SK-N-SH (cell line): ENCODE measurements around the gene GSTA1. TPM values are rescaled to one million over a fixed set of nuclear protein-coding genes. Genes with fewer than 3 reads are reported as not detected.

Experiments
- CTCF ChIA-PET: fragments of 300-600, 350-600 bp; formaldehyde crosslinking; extraction: SDS; loops from one replicate; lab custom pipeline; 2021; lab: Yijun Ruan, JAX
- POLR2A ChIA-PET: fragments of 350-600 bp; sonication (Branson Sonifier 250); formaldehyde crosslinking; extraction: SDS; loops from one replicate; lab custom pipeline; 2020; ENCODE audit warnings: antibody characterized with exemption, inconsistent platforms; lab: Yijun Ruan, JAX
- DNase-seq: peaks from one replicate; pipeline ENCODE4 v3.0.0; 2012
- H2AFZ ChIP-seq: fragments of 200-600 bp; sonication (generic); 2 replicates; pipeline ENCODE4 v1.8.1; 2016; ENCODE audit warnings: antibody characterized with exemption, mild to moderate bottlenecking, low read depth
- H3F3A ChIP-seq: fragments of 200-600 bp; sonication (generic); replicated peaks from 2 replicates; pipeline ENCODE3; 2016; ENCODE audit warnings: antibody characterized with exemption, mild to moderate bottlenecking; ENCODE audit not compliant: insufficient read depth
- H3K27ac ChIP-seq, 2 experiments: fragments of 200-500 bp in 1 of 2; fragments of 200-600 bp in 1 of 2; sonication (Bioruptor generic) in 1 of 2; sonication (generic), shearing (Covaris generic) in 1 of 2; 2 replicates each; pipeline versions ENCODE4 v1.5.1 to v1.6.1; 2014 to 2016; ENCODE audit warnings: low read depth in 2 of 2, inconsistent platforms in 1 of 2, low read length in 1 of 2, mild to moderate bottlenecking in 1 of 2, mixed read lengths in 1 of 2
- H3K27me3 ChIP-seq: fragments of 200-600 bp; sonication (generic), shearing (Covaris generic); 2 replicates; pipeline ENCODE4 v1.6.1; 2016; ENCODE audit warnings: mixed run types; ENCODE audit not compliant: insufficient read depth
- H3K36me3 ChIP-seq, 2 experiments: fragments of 200-500 bp in 1 of 2; fragments of 200-600 bp in 1 of 2; sonication (Bioruptor generic) in 1 of 2; sonication (generic) in 1 of 2; replicated peaks in 1 of 2; 2 replicates each; pipeline versions ENCODE3 to v1.5.1; 2014 to 2016; ENCODE audit warnings: low read length in 1 of 2, mild to moderate bottlenecking in 1 of 2; ENCODE audit not compliant: insufficient read depth in 2 of 2, control insufficient read depth in 1 of 2
- H3K4me1 ChIP-seq, 2 experiments: fragments of 200-500 bp in 1 of 2; fragments of 200-600 bp in 1 of 2; sonication (Bioruptor generic) in 1 of 2; sonication (generic), shearing (Covaris generic) in 1 of 2; 2 replicates each; pipeline versions ENCODE4 v1.5.1 to v1.6.1; 2014 to 2016; ENCODE audit warnings: low read depth in 1 of 2, low read length in 1 of 2, mixed run types in 1 of 2; ENCODE audit not compliant: insufficient read depth in 2 of 2, control insufficient read depth in 1 of 2
- H3K4me2 ChIP-seq: fragments of 200-600 bp; sonication (generic), shearing (Covaris generic); 2 replicates; pipeline ENCODE4 v1.6.1; 2017; ENCODE audit warnings: mixed run types
- H3K4me3 ChIP-seq, 2 experiments: fragments of 200-500 bp in 1 of 2; fragments of 200-600 bp in 1 of 2; sonication (Bioruptor generic) in 1 of 2; sonication (generic), shearing (Covaris generic) in 1 of 2; 2 replicates each; pipeline versions ENCODE4 v1.5.1 to v1.8.1; 2014 to 2016; ENCODE audit warnings: low read depth in 2 of 2, inconsistent platforms in 1 of 2, low read length in 1 of 2, mild to moderate bottlenecking in 1 of 2, mixed read lengths in 1 of 2, moderate library complexity in 1 of 2
- H3K79me2 ChIP-seq: fragments of 200-600 bp; sonication (generic); 2 replicates; pipeline ENCODE4 v1.8.1; 2017; ENCODE audit warnings: mild to moderate bottlenecking; ENCODE audit not compliant: insufficient read depth
- H3K9ac ChIP-seq: fragments of 200-600 bp; sonication (generic); 2 replicates; pipeline ENCODE4 v1.6.1; 2017; ENCODE audit warnings: mixed run types
- H3K9me2 ChIP-seq: fragments of 200-600 bp; sonication (generic); 2 replicates; pipeline ENCODE4 v1.6.1; 2017; ENCODE audit warnings: mixed run types
- H3K9me3 ChIP-seq: fragments of 200-600 bp; sonication (generic); 2 replicates; pipeline ENCODE4 v1.6.1; 2017; ENCODE audit warnings: mixed run types, mild to moderate bottlenecking, moderate library complexity
- H4K20me1 ChIP-seq: fragments of 200-600 bp; sonication (generic); 2 replicates; pipeline ENCODE4 v1.6.1; 2017; ENCODE audit warnings: mild to moderate bottlenecking, mixed run types; ENCODE audit not compliant: insufficient read depth
- CHD2 ChIP-seq: fragments of 150-350 bp; IDR thresholded peaks from 2 replicates; pipeline ENCODE4 v1.6.1; 2018; ENCODE audit warnings: low read length; ENCODE audit not compliant: partially characterized antibody
- EP300 ChIP-seq, 2 experiments: IDR thresholded peaks; 2 replicates each; pipeline versions ENCODE4 v1.4.0 to v1.6.1; 2012; ENCODE audit warnings: borderline replicate concordance in 1 of 2, low read depth in 1 of 2, low read length in 1 of 2
- FOXJ3 ChIP-seq: sonication (generic); formaldehyde crosslinking; IDR thresholded peaks from 2 replicates; pipeline ENCODE4 v1.5.1; 2020; ENCODE audit warnings: mild to moderate bottlenecking, missing genetic modification reagents
- GABPA ChIP-seq: IDR thresholded peaks from 2 replicates; pipeline ENCODE4 v1.4.0; 2012; ENCODE audit warnings: low read depth, mild to moderate bottlenecking
- IRF3 ChIP-seq: fragments of 150-350 bp; IDR thresholded peaks from 2 replicates; pipeline ENCODE4 v1.6.1; 2016; ENCODE audit warnings: mild to moderate bottlenecking, low read depth, low read length
- JUND ChIP-seq: IDR thresholded peaks from 2 replicates; pipeline ENCODE4 v1.4.0; 2012
- MAX ChIP-seq: IDR thresholded peaks from 2 replicates; pipeline ENCODE4 v1.4.0; 2012; ENCODE audit warnings: low read depth
- MEF2A ChIP-seq: IDR thresholded peaks from 2 replicates; pipeline ENCODE4 v1.4.0; 2012; ENCODE audit warnings: low read depth, borderline replicate concordance
- NFIC ChIP-seq: IDR thresholded peaks from 2 replicates; pipeline ENCODE4 v1.4.0; 2012; ENCODE audit warnings: borderline replicate concordance
- NRF1 ChIP-seq: IDR thresholded peaks from 2 replicates; pipeline ENCODE4 v1.6.1; 2012; ENCODE audit warnings: low read depth, mild to moderate bottlenecking, low read length
- POLR2AphosphoS5 ChIP-seq: IDR thresholded peaks from 2 replicates; pipeline ENCODE4 v1.6.1; 2012; ENCODE audit warnings: low read depth, low read length
- RAD21 ChIP-seq: IDR thresholded peaks from 2 replicates; pipeline ENCODE4 v1.6.1; 2012; ENCODE audit warnings: mild to moderate bottlenecking, low read length
- RCOR1 ChIP-seq: fragments of 150-350 bp; IDR thresholded peaks from 2 replicates; pipeline ENCODE4 v1.6.1; 2017; ENCODE audit warnings: antibody characterized with exemption, low read length
- REST ChIP-seq: IDR thresholded peaks from 2 replicates; pipeline ENCODE4 v1.6.1; 2012; ENCODE audit warnings: mild to moderate bottlenecking, low read depth, low read length, moderate library complexity
- SIN3A ChIP-seq: IDR thresholded peaks from 2 replicates; pipeline ENCODE4 v1.6.1; 2012; ENCODE audit warnings: low read depth, mild to moderate bottlenecking, low read length, moderate library complexity, borderline replicate concordance
- SMC3 ChIP-seq: IDR thresholded peaks from 2 replicates; pipeline ENCODE4 v1.6.1; 2012; ENCODE audit warnings: low read depth, low read length, improper control_type of control experiment
- TAF1 ChIP-seq: IDR thresholded peaks from 2 replicates; pipeline ENCODE4 v1.6.1; 2012; ENCODE audit warnings: low read depth, mild to moderate bottlenecking, low read length, moderate library complexity, borderline replicate concordance
- TEAD4 ChIP-seq: IDR thresholded peaks from 2 replicates; pipeline ENCODE4 v1.4.0; 2012; ENCODE audit warnings: mild to moderate bottlenecking, borderline replicate concordance; ENCODE audit not compliant: insufficient read depth
- YY1 ChIP-seq: IDR thresholded peaks from 2 replicates; pipeline ENCODE4 v1.4.0; 2012; ENCODE audit warnings: low read depth, mild to moderate bottlenecking
- WGBS: methylation state at CpG from one replicate; pipeline ENCODE4 v1.1.6; 2017; ENCODE audit warnings: low lambda C conversion rate; 5-methylcytosine and 5-hydroxymethylcytosine counted together
- polyA plus RNA-seq, 3 experiments: library from polyadenylated mRNA; depleted of rRNA; stranded (reverse); fragments of >200 nt; gene quantifications; 2 replicates each; pipeline ENCODE4 v1.2.3, GENCODE V29; 2012

The GSTA1 gene
- polyA plus RNA-seq, 1 of the 3 experiments (the other 2 are of a cell fraction), result not detected

GRCh38 chr6:52840763-52841585 is 37.4 kb upstream of the GSTA1 start, which contains the start of gene GSTA5:
Gene GSTA5, minus strand, starts transcription at chr6:52840813.
- WGBS, result 21% methylated on average over 5 of the region's 5 CpGs
- no peak within 1 kb of the TSS for H3K4me3 ChIP-seq
- CTCF ChIA-PET, result no interaction called here
- H3K4me2 ChIP-seq, result no peak within 1 kb of the TSS
- peaks cover 20% of the 10 kb centered on the region; the same call in 1 of the 2 replicates for H3K27me3 ChIP-seq
- DNase-seq, result no peak
- no peak within 1 kb of the TSS for H2AFZ ChIP-seq
- no peaks in the 10 kb centered on the region for H3K36me3 ChIP-seq
- no peak within 1 kb of the TSS for H3K27ac ChIP-seq
- H3K9ac ChIP-seq, result no peak within 1 kb of the TSS
- no peaks in the 10 kb centered on the region for H3F3A ChIP-seq
- H3K4me1 ChIP-seq, result no peaks in the 10 kb centered on the region
- no peaks in the 10 kb centered on the region for H3K79me2 ChIP-seq
- no peak for TF ChIP-seq MAX
- TF ChIP-seq EP300 (IDR thresholded peaks at IDR 0.05; ENCODE audit: borderline replicate concordance in 1 of 2, low read depth in 1 of 2, low read length in 1 of 2), result no peak
- TF ChIP-seq MEF2A, result no peak
- TF ChIP-seq CHD2, result no peak
- TF ChIP-seq RCOR1, result no peak
- no peak for TF ChIP-seq YY1
- no peak for TF ChIP-seq SIN3A
- TF ChIP-seq GABPA, result no peak
- TF ChIP-seq IRF3, result no peak
- no peak for TF ChIP-seq SMC3
- no peak for TF ChIP-seq NFIC
- no peak for TF ChIP-seq TEAD4
- TF ChIP-seq JUND, result no peak
- no peak for TF ChIP-seq TAF1
- no peak for TF ChIP-seq POLR2AphosphoS5
- no peak for TF ChIP-seq NRF1
- TF ChIP-seq FOXJ3 (CRISPR knock-in tag), result no peak
- no peak for TF ChIP-seq REST
- TF ChIP-seq RAD21, result no peak
- no peaks in the 10 kb centered on the region for H4K20me1 ChIP-seq
- no peaks in the 10 kb centered on the region for H3K9me3 ChIP-seq
- H3K9me2 ChIP-seq, result no peaks in the 10 kb centered on the region
- POLR2A ChIA-PET, result no interaction called here
